ENCODE data around the gene TTLL8.

DNA sequence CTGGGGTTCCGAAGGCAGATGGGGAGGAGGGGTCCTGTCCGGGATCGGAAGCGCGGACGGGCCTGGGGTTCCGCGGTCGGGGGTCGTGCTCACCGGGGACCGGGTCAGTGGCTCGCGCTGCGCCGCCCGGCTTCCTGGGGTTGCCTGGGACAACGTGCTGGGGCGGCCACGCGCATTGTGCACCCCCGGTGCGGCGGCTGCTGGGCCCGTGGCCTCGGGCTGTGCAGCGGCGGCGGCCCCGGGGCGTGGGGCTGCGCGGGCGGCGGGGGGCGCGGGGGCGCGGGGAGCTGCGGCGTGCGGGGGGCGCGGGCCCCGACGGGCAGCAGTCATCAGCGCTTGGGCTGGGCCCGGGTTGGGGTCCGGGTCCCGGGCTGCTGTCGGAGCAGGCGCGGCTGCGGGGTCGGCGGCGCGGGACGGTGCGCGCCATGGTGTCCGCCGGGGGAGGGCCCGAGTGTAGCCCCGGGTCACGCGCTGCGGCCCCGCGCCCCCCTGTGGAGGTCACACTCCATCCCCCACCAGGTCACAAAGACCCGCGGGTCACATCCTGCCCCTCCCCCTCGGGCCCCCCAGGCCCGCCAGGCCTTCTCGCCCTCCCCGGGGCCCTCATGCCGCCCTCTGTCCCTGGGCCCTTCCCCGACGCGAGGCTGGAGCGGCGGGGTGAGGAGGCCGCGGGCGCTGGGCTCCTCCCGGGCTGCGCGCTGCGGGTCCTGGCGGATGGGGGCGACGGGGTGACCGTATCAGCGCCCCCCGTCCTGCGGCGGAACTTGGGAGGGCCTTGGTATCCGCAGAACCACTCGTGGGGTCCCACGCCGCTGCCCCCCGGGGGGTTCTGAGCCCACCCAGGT lies at the start of gene TTLL8:
- TF ChIP-seq, protein P1, sequence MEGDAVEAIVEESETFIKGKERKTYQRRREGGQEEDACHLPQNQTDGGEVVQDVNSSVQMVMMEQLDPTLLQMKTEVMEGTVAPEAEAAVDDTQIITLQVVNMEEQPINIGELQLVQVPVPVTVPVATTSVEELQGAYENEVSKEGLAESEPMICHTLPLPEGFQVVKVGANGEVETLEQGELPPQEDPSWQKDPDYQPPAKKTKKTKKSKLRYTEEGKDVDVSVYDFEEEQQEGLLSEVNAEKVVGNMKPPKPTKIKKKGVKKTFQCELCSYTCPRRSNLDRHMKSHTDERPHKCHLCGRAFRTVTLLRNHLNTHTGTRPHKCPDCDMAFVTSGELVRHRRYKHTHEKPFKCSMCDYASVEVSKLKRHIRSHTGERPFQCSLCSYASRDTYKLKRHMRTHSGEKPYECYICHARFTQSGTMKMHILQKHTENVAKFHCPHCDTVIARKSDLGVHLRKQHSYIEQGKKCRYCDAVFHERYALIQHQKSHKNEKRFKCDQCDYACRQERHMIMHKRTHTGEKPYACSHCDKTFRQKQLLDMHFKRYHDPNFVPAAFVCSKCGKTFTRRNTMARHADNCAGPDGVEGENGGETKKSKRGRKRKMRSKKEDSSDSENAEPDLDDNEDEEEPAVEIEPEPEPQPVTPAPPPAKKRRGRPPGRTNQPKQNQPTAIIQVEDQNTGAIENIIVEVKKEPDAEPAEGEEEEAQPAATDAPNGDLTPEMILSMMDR (IDR thresholded peaks at IDR 0.05; ENCODE audit: low read depth, low read length, missing input control): no peak
- no peak for TF ChIP-seq RAD21 (IDR thresholded peaks at IDR 0.05)
- TF ChIP-seq, protein P2, sequence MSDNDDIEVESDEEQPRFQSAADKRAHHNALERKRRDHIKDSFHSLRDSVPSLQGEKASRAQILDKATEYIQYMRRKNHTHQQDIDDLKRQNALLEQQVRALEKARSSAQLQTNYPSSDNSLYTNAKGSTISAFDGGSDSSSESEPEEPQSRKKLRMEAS (IDR thresholded peaks at IDR 0.05): no peak
- TF ChIP-seq EGR1 (IDR thresholded peaks at IDR 0.05; ENCODE audit: low read depth in 2 of 2): no peak
- no peak for TF ChIP-seq TAF1 (conservative IDR thresholded peaks at IDR 0.05)
- TF ChIP-seq SP1 (IDR thresholded peaks at IDR 0.05): no peak
- TF ChIP-seq, protein P3, sequence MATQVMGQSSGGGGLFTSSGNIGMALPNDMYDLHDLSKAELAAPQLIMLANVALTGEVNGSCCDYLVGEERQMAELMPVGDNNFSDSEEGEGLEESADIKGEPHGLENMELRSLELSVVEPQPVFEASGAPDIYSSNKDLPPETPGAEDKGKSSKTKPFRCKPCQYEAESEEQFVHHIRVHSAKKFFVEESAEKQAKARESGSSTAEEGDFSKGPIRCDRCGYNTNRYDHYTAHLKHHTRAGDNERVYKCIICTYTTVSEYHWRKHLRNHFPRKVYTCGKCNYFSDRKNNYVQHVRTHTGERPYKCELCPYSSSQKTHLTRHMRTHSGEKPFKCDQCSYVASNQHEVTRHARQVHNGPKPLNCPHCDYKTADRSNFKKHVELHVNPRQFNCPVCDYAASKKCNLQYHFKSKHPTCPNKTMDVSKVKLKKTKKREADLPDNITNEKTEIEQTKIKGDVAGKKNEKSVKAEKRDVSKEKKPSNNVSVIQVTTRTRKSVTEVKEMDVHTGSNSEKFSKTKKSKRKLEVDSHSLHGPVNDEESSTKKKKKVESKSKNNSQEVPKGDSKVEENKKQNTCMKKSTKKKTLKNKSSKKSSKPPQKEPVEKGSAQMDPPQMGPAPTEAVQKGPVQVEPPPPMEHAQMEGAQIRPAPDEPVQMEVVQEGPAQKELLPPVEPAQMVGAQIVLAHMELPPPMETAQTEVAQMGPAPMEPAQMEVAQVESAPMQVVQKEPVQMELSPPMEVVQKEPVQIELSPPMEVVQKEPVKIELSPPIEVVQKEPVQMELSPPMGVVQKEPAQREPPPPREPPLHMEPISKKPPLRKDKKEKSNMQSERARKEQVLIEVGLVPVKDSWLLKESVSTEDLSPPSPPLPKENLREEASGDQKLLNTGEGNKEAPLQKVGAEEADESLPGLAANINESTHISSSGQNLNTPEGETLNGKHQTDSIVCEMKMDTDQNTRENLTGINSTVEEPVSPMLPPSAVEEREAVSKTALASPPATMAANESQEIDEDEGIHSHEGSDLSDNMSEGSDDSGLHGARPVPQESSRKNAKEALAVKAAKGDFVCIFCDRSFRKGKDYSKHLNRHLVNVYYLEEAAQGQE (IDR thresholded peaks at IDR 0.05): no peak
- TF ChIP-seq FOXA1 (IDR thresholded peaks at IDR 0.05): no peak
- no peak for TF ChIP-seq YY1 (IDR thresholded peaks at IDR 0.05)
- no peak for TF ChIP-seq GABPA (IDR thresholded peaks at IDR 0.05 in 1 of 2, conservative IDR thresholded peaks at IDR 0.05 in 1 of 2)
